ENCODE measurements around the gene APBB2.
"Not testable (repeated sequence)": the region's sequence is repeated elsewhere in the genome, so short reads cannot be mapped to it uniquely, and the experiment has no call there.

APBB2 gene

DNA sequence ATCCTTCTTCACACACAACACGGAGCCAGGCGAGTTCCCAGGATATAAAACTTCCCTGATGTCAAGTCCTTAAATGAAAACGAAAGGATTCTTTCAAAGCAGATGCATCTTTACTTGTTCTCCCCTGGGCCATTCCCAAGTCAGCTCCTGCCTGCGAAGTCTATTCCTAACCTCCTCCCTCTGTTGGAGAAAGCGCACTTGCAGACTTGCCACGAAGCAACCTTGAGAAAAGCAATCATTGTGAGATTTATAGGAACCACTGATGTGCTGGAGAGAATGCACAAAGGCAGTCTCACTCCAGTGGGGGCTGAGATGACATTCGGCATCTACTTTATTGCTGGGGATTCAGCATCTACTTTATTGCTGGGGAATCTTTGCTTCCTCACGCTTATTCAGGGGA is 308.9 kb downstream of the APBB2 start:
- DNase-seq (ENCODE audit: low read depth in 2 of 2) = no peak

DNA sequence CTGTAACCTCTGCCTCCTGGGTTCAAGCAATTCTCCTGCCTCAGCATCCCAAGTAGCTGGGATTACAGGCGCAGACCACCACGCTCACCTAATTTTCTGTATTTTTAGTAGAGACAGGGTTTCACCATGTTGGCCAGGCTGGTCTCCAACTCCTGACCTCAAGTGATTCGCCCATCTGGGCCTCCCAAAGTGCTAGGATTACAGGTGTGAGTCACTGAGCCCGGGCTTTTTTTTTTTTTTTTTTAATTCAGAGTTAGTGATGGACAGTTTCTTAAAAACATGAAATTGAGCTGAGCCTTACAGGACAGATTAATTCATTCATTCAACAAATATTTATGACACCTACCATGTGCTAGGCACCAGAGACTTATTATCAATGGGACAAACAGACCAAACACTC is 313.8 kb downstream of the APBB2 start:
- DNase-seq (ENCODE audit: low read depth in 2 of 2) = not testable (repeated sequence)

DNA sequence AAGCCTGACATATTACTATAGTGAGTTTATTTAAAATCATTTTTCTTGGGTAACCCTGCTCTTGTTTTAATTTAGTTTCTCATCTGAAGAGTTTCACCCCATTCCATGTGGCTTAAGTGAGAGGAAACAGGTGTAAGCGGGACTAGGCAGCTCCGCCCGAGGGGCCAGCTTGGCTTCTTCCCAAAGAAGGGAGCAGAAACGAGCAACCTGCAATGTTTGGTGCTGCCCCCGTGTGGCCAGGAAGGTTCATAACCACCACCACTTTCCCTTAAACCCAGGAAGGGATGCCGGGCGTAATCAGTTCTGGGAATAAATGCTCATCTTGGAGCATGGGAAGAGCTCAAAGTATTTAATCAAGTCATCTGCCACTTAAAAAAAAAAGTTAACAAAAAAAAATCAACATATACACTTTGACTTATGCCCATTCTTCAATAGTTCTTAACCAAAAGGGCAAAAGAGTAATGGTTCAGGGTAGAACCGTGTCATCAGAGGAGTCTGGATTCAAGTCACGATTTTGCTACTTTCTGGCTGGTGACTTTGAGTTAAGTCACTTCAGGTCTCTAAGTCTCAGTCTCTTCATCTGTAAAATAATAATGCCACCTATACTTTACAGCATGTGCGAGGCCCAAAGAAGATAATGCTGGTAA is 316.7 kb downstream of the APBB2 start:
- peak; percentile 7 to 28 for DNase-seq (ENCODE audit: low read depth in 2 of 2)

DNA sequence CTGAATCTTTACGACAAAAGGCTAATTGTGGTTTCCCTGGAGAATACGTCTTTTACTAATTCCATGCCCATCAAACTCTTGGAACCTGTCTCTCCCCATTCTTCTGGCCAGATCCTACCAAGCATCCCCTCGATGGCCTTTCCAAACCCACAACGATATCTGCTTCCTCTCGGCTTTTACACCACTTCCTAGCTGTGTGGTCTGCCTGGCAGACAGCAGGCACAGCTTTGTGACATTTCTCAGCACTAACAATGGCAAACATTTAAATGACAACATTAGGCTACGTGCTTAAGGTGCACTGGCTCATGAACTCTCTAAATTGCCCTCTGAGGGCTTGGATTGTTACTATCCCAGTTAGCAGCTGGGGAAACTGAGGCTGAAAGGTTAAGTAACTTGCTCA is 323.6 kb downstream of the APBB2 start:
- DNase-seq (ENCODE audit: low read depth in 2 of 2) = no peak

DNA sequence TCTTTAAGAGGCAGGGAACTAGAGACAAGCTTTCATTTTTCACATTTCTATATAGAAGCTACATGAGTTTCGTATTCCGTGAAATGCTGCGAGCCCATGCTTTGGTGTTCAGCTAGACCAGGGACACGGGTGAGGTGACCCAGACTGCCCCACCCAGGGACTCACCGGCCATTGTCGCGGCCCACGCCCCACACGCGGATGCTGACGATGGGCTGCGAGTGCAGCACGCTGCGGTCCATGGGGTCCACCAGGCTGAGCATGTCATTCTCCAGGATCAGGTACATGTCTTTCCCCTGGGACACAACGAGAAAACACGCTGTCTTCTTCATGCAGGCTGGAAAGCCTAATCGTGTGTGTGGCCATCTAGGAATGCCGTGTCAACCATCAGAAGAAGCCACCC is 324.1 kb downstream of the APBB2 start:
- no peak for DNase-seq (ENCODE audit: low read depth in 2 of 2)

DNA sequence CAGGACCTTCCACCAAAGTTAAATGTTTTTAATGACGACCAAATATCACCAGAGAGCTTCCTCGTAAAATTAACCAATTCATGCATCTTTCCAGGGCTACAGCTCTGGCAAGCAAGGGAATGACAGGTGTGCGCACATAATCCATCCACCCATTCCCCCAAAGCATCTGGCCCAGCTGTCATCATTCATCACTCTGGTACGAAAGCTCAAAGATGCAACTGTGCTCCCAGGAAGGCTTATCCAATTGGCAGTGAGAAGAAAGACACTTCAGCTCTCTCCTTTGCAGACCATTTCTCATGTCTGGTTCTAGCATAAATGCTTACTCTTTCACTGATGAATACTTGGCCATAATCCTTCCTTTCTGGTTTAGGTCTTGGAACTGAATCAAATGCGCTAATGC is 325.4 kb downstream of the APBB2 start:
- no peak for DNase-seq (ENCODE audit: low read depth in 2 of 2)

DNA sequence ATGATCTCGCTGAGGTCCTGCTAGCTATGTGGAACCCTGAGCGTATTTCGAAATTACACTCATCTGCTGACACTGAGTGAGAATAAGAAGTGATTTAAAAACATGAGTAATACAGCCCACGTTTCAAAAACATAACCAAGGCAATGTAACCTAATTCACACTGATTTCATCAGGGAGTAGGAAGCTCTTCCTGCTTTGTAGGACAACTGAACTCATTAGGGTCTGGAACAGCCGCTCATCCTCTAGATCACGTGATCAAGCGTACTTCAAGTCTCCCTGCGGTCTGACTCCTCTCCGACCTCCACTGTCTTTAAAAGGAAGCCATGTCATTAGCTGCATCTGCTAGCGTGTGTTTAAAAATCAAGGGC is 326.6 kb downstream of the APBB2 start:
- no peak for DNase-seq (ENCODE audit: low read depth in 2 of 2)

DNA sequence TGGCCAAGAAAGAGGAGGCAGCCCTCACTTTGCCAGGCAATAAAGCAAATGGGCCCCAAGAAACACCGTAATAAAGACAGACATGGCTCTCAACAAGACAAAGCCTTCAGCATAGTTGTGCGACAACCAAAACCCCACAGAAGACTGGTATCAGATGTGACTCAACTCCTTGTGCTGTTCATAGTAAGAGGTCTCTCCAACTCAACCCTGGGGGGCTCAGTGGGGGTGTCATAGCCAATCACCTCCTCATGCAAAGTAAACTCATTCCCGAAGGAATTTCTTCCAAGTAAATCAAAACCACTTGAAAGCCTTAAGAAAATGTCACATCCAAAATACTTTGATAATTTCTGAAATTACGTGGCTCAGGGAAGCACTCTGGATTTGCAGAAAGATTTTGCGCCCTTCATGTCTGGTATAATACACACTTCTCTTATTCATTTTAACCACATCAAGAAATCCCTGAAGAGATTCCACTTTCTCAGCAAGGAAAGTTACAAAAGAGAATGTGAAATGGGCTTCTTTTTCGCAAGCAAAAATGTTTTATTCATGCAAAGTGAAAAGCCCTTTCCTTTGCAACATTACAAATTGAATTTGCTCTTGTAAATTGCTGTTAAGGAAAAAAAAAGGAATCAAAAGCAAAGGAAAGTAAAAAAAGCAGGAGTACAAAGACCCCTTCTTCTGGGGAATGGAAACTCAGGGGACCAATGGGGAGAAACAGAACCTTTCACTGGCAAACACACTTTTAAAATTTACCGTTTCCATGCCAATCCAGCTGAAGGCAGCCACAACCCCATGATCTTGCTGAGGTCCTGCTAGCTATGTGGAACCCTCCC is 327.2 kb downstream of the APBB2 start:
- no peak for DNase-seq (ENCODE audit: low read depth in 2 of 2)

DNA sequence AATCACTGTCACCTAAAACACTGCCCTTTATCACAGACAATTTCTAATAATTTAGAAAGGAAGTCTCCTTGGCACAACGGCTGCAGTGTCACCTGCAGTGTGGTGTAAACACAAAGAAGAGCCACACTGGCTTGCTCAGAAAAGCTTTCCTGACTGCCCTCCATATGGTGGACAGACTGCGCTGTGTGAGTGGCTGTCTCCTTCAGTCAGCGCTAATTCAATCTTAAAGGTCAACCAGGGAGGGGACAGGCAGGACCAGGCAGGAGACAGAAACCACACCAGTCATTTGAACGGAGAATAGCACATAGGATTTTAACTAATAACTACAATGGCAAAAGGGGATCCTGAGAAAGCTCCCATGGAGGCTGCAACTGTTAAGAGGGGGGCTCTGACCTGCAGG is 332.5 kb downstream of the APBB2 start:
- no peak for DNase-seq (ENCODE audit: low read depth in 2 of 2)

DNA sequence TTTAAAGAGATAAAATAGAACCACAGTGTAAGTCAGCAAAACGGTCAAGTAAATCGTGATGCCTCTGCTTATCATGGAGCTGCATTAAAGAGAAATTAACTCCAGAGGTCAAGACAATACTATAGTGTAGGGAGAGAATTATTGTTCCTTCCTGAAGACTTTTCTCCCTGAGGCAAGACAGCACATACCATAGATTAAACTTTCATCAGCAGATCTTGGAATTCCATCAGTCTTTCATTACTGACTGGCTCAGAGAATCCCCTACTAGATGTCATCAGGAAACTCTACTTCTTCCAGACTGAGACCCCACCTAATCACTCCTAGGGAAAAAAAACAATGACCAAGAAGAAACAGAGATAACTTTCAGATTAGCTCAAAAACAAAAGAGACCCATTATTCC is 333.2 kb downstream of the APBB2 start:
- DNase-seq (ENCODE audit: low read depth in 2 of 2) = no peak

DNA sequence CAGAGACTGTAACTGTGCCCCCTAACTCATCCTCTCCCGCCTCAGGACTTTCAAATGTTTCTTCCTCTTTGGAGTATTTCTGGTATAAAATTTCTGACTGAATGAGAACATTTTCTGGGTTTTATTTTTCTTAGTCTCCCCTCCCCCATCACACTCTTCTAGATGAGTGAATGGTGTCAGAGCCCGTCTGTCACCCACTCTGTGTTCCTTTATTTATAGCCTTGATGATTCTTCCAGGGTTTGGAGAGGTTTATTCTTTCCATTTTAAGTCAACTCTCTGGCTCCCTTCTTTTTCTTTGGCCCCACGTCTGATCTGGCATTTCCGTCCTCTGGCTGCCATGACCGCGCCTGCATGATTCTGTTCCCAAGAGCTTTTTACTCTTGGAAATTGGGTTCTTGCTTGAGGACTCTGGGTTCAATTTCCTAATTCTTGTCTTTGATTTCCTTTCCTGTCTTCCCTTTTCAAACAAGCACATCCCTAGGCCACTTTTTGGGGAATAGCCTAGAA is 335.7 kb downstream of the APBB2 start:
- no peak for DNase-seq (ENCODE audit: low read depth in 2 of 2)

DNA sequence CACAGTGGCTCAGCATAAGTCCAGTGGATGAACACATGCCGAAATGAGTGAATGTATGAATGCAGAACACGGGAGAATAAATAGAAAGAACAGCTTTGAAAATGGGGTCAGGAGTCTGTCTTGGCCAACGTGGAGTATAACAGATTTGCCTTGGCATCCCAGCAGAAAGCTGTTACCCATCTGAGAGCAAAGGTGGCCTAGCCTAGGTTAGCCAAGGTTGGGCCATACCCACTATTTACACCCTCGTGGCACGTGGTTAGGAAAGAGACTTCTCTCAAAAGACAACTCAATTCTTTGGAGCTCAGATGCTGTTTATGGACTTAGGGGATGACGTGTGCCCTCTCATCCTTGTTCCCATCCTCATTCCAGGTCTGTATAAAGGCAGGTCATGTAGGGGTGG is 337.3 kb downstream of the APBB2 start:
- no peak for DNase-seq (ENCODE audit: low read depth in 2 of 2)

DNA sequence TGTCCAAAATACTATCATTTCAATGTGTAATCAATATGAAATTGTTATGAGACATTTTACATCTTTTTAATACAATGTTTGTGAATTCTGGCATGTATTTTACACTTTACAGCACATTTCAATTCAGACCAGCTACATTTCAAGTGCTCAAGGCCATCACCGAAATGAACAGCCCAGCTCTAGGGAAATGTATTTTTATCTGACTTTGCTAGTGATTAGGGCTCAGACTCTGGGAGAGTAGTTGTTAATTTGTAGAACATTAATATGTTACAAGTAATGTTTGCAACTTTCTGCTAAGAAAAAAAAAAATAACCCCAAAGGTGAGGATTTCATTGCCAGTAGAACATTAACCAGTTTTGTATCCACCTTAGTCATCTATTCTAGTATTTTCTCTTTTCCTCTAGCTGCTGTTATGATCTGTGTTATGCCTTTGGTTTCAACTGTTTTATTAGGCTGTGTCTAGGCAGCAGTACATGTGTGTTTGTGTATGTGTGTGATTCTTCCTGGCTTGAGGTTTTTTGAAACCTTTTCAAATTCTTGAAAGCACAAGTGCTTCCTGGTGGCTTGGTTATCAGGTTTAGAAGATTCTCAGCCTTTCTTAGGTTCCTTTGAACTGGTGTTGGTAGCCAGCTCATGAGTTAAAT is 338.7 kb downstream of the APBB2 start:
- no peak for DNase-seq (ENCODE audit: low read depth in 2 of 2)

DNA sequence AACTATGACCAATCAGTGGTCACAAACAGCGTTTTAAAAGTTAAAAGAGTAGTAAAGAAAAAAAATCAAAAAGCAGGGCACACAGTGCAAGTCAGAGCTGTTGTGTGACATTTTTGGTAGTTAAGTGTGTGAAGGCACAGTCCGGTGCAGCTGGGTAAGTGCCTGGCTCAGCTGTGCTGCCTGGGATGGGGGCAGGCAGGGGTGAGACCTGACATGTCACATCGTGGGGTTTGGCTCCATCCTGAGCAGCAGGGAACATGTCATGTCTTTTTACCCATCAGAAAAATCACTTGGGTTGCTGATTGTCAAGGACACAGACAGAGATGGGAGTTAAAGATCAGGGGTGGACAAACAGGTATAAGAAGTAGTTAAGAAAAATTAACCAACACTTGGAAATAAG is 339.4 kb downstream of the APBB2 start:
- DNase-seq (ENCODE audit: low read depth in 2 of 2) = no peak

DNA sequence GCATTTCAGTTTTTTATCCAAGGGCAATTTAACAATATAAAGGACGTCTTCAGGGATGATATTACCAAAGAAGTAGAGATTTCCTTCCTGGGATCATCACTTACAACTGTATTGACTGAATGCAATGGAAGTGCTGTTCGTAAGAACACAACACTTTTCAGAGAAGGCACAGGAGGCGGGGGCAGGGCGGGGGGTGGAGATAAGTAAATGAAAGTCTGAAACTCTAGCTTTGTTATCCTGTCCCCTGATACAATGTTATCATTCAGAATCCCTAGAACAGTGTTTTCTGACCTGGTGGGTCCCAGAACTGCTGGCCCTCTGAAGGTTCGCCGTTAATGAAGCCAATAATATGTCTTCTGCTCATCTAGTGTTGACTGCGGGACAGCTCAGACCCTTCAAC is 340.0 kb downstream of the APBB2 start:
- no peak for DNase-seq (ENCODE audit: low read depth in 2 of 2)

DNA sequence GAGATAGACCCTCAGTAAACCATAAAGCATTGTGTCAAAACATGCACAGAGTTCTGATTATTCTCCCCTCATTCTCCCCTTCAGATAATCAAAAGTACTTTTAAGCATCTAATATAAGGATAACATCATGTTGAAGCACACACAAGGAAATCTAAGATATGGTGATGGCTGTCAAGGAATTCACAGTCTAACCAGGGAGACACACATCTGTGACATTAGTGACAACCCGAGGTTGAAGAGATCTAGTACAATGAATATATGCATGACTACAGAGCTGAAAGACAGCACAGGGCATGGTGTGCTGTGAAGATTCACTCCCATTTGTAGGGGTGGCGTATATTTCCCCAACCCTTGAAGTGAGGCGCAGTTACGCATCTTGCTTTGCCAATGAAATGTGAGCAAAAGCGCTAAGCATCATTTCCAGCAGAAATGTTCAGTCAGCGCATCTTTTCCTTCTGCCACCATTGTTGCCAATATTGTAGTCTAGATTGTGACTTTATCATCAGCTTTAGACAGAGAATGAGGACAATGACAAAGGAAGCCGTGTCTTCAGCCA is 342.6 kb downstream of the APBB2 start:
- no peak for DNase-seq (ENCODE audit: low read depth in 2 of 2)

DNA sequence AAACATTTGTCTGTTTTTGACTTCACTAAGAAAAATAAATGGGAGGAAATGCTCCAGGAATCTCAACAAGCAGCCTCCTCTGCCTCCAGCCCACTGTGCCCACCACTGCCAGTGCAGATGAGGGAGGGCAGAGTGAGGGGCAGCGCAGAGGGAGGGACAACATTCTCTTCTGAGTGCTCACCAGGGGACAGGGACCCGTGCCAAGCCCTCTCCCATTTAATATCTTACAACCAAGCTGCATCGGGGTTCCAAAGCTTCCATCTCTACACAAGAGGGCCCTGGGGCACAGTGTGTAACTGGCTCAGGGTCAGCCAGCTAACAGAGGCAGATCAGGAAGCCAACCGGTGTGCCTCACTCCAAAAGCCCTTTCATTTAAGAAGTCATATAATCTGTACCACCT is 344.2 kb downstream of the APBB2 start:
- DNase-seq (ENCODE audit: low read depth in 2 of 2) = no peak

DNA sequence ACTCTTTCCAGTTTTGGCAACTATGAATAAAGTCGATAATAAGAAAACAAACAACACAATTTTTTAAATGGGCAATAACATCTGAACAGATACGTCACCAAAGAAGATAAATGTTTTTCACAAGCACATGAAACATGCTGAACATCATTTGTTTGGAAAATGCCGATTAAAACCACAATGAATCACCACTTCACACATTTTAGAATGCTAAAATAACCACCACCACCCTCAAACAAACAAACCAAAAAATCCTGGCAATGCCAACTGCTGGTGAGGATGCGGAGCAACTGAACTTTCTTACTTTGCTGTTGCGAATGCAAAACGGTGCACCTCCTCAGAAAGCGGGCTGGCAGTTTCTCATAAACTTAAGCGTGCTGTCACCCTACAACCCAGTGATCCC is 348.6 kb downstream of the APBB2 start:
- no peak for DNase-seq (ENCODE audit: low read depth in 2 of 2)

DNA sequence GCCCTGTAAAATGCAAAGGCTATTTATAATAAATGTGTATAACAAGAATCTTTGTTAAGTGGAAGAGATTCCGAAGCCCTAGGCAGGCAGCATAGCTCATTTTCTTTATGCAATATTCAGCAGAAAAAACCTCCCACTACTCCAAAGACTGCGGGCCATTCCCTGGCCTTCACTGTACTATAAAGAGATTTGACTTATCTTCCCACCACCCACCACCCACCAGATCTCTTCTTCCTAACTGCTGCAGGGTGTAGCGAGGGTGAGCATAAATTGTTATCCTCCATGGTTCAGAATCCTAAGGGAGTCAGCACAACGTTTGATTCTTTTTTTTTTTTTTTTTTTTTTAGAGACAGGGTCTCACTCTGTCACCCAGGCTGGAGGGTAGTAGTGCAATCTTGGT is 349.8 kb downstream of the APBB2 start:
- DNase-seq (ENCODE audit: low read depth in 2 of 2) = no peak

DNA sequence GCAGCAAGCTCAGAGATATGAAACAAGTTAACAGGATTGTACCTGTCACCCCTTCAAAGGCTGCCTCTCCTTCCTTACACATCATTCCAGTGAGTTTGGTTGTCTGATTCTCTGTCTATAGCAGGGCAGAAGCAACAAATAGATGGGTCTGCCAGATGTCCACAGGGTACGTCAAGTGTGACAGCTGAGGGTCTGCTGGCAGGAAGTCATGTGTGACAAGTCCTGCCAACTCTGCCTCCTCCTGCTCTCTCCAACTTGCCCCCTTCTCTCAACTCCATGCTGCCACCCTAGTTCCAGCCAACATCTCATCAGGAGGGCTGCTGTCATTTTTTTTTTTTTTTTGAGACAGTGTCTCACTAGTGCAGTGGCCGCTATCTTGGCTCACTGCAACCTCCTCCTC is 355.4 kb downstream of the APBB2 start:
- no peak for DNase-seq (ENCODE audit: low read depth in 2 of 2)

DNA sequence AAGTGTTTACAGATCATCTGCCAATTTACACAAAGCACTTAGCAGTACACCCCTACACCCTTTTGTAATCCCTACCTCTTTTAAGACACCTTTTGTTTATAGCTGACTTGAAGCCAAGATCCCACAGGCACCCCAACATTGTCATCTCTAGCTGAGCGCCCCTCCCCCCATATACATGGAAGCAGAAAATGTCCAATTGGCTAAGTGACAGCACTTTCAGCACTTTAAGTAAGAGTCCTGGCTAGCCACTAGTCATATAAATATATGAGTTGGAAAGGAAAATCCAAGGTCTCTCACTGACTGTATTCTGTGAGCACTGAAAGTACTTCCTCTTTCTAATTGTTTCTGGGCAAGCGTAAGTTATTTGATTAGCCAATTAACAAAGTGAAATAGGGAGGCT is 356.4 kb downstream of the APBB2 start:
- DNase-seq (ENCODE audit: low read depth in 2 of 2) = no peak

DNA sequence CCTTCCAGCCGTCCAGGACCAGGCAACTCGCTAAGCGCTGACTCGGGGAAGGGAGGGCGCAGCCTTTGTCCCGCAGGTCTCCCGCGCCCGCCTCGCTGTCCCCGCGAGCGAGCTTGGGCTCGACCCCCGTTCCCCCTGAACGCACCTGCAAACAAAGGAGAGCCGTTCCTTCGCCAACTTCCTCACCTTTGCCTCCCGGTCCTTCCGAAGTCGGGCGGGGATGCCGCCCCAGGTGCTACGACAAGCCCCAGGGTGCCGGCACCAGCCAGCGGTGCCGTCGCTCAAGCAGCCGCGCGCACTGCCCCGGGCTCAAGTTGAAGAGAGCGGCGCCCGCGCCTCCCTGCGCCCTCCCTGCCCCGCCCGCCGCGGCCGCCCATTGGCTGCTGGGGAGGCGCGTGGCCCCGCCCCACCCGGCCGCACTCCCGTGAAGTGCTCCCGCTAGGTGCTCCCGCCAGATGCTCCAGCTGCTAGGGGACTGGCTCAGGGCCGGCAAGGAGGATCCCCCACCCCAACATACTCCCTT is 357.4 kb downstream of the APBB2 start:
- peak; percentile 5 to 7 for DNase-seq (ENCODE audit: low read depth in 2 of 2)

Measured in stimulated activated CD8-positive, alpha-beta memory T cell treated with anti-CD3 and anti-CD28 coated beads, Interleukin-15, amount 100 ng/mL, for 4 hours (primary cell).